GM12878 (cell line): Measurements from ENCODE around the gene IL36B.

Experiments used
- CTCF ChIP-seq, 3 experiments: IDR thresholded peaks in 2 of 3; conservative IDR thresholded peaks in 1 of 3; 2 replicates each; pipeline ENCODE4 v1.5.1; 2011; ENCODE audit warnings: low read depth in 3 of 3, low read length in 3 of 3, mild to moderate bottlenecking in 3 of 3, control low read depth in 2 of 3, moderate library complexity in 2 of 3, inconsistent platforms in 1 of 3, mixed read lengths in 1 of 3; ENCODE audit not compliant: control insufficient read depth in 2 of 3, insufficient read depth in 1 of 3; ENCODE audit errors: extremely low read depth in 1 of 3
- EZH2 ChIP-seq: IDR thresholded peaks from 2 replicates; pipeline ENCODE4 v1.6.1; 2012; ENCODE audit warnings: low read depth, mild to moderate bottlenecking, control low read depth, inconsistent platforms, low read length, borderline replicate concordance; ENCODE audit not compliant: control insufficient read depth
- POLR2A ChIP-seq: IDR thresholded peaks from 2 replicates; pipeline ENCODE4 v1.6.1; 2011; ENCODE audit warnings: low read depth, mild to moderate bottlenecking, low read length
- POLR2AphosphoS5 ChIP-seq: IDR thresholded peaks from 2 replicates; pipeline ENCODE4 v1.6.1; 2011; ENCODE audit warnings: mild to moderate bottlenecking, low read length, inconsistent platforms
- RB1 ChIP-seq: fragments of 450-650 bp; formaldehyde crosslinking; IDR thresholded peaks from 2 replicates; pipeline ENCODE4 v1.6.1; 2017; ENCODE audit warnings: mild to moderate bottlenecking, borderline replicate concordance
- SIX5 ChIP-seq: IDR thresholded peaks from 2 replicates; pipeline ENCODE4 v1.6.1; 2011; ENCODE audit warnings: mild to moderate bottlenecking, low read depth, low read length, moderate library complexity; ENCODE audit not compliant: severe bottlenecking
- SMC3 ChIP-seq: IDR thresholded peaks from 2 replicates; pipeline ENCODE4 v1.6.1; 2011; ENCODE audit warnings: low read length, improper control_type of control experiment, borderline replicate concordance
- SP1 ChIP-seq: IDR thresholded peaks from one replicate; pipeline ENCODE4 v1.6.1; 2011; ENCODE audit warnings: low read depth, low read length
- TARDBP ChIP-seq: IDR thresholded peaks from 2 replicates; pipeline ENCODE4 v1.6.1; 2016; ENCODE audit warnings: borderline replicate concordance
- USF2 ChIP-seq: IDR thresholded peaks from 2 replicates; pipeline ENCODE4 v1.6.1; 2011; ENCODE audit warnings: low read depth, low read length, improper control_type of control experiment, borderline replicate concordance
- YBX1 ChIP-seq: fragments of 450-650 bp; IDR thresholded peaks from 2 replicates; pipeline ENCODE4 v1.6.1; 2016; ENCODE audit warnings: antibody characterized with exemption
- YY1 ChIP-seq: IDR thresholded peaks from 2 replicates; pipeline ENCODE4 v1.6.1; 2011; ENCODE audit warnings: low read depth, mild to moderate bottlenecking, low read length
- ZNF207 ChIP-seq: fragments of 450-650 bp; IDR thresholded peaks from 2 replicates; pipeline ENCODE4 v1.6.1; 2014; ENCODE audit warnings: antibody characterized with exemption, mild to moderate bottlenecking, borderline replicate concordance

- TF ChIP-seq SIX5 (no peak), RB1 (no peak), USF2 (no peak), YY1 (no peak), EZH2 (no peak), SP1 (no peak), YBX1 (no peak), CTCF (IDR thresholded peaks at IDR 0.05 in 2 of 3, conservative IDR thresholded peaks at IDR 0.05 in 1 of 3; ENCODE audit: control insufficient read depth in 2 of 3, extremely low read depth in 1 of 3, insufficient read depth in 1 of 3, low read depth in 3 of 3, low read length in 3 of 3) (no peak), POLR2AphosphoS5 (no peak), SMC3 (no peak), ZNF207 (no peak), POLR2A (no peak), TARDBP (no peak)
These were observed 24.4 kb upstream of the IL36B start for GRCh38 chr2:113076954-113077669.
